GM18870 (cell line): ENCODE measurements around the gene MROH2A.
"Not testable (repeated sequence)": the region's sequence is repeated elsewhere in the genome, so short reads cannot be mapped to it uniquely, and the experiment has no call there.

Source experiments
- ATAC-seq: cut with Tn5 transposase; IDR thresholded peaks from one replicate; pipeline ENCODE4 v1.9.1; 2021; ENCODE audit warnings: moderate library complexity; ENCODE audit not compliant: unreplicated experiment

Gene MROH2A, protein sequence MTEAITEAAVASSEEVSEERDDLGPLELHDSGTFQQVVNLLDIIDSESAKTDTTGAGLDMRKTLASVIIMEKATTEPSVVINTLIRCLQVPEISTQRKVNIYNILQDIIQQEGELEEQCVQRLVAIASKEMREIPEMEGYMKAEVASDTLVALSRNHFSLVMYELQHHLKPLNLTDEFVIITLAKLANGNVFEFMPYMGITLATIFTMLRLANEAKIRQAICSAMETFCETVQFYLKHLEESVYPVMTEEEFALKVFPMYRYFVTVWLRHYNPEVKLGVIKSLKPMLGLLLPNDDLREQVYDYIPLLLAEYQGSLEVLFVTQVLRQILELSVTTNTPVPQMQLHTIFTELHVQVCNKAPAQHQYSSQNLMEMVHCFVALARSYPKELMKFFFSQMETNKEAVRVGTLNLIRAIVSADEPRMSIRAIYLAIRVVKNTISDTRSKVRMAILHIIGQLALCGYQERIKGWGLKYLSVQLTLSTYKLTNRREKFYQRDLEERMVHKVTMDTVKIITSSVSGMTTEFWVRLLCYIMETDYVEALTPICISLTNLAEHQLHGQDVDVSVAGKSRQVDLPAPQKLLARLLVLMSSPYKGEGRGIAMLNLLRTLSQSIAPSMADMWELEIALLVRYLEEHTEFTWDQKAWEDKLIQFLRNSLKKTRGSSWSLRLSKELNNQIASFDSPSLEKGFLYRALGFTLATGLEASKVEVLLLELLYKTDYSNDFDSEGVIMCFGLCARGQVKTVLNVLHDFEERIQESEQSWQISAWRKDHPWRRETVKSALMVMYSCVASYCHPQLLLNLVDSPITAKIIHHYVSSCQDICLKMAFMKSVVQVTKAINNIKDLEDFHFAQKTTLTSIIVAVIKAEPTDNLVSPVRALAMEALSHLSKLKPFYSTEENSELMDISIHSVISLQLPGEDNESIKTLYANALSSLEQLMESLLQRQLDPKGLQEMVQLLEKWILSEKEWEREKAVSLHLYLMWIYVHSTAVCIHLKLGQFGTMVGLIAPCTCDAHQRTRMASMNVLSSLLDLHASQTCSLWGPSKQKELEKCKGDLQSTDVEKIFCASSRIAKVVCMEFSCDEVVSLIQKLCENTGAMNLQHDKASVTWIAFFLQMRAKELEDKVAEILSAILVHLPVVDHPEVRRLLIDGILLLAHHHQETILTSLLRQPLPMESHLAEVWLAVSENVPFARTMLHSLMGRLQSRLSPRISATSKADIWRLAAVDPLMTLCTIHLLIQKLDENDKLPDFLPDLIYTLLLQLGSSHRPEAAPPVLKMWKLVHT (N-terminal part only)

DNA sequence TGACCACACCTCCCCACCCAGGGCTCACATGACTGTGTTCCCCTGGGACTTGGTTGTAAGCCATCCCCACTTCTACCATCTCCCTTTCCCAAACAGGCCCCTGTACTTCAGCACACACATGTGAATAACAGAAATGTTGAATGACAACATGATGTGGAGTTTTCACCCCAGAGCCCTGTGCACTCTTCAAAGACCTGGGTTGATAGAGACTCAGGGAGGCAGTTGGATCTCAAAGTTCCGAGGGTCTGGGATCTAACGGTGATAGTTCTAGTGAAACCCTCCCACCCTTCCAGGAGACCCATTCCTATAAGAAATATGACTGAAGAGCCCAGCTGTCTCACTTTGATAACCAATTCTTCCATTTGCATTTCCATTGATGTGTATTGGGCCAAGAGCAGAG lies at the start of gene MROH2A:
MROH2A (plus strand) TSS at position 301 of the 400 bp plus-strand sequence. CDS start 1,029 bp downstream, outside the sequence.
- ATAC-seq = no peak

DNA sequence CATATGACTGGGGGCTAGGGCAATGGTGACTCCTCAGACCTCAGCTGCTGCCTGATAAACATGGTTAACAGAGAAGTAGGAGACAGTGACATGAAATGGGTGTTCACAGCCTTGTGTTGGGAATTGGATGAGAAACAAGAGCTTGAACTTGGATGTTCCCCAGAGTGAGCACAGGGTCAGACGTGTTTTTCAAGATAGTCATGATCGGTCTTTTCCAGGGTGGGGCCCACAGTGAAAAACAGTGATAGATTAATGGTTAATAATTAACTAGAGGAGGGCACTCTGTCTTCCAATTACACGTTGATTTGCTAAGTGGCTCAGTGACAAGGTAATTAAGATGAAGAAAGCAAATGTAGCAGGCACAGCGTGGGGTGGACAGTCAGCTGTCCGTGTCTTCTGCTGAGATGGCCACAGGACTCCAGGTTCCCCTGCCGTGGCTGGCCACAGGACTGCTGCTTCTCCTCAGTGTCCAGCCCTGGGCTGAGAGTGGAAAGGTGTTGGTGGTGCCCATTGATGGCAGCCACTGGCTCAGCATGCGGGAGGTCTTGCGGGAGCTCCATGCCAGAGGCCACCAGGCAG lies 49.3 kb upstream of the MROH2A start, which contains the start of gene UGT1A3:
UGT1A3 (plus strand) TSS at position 320 of the 579 bp plus-strand sequence; CDS start at position 405, 85 bp downstream.
- no peak for ATAC-seq

DNA sequence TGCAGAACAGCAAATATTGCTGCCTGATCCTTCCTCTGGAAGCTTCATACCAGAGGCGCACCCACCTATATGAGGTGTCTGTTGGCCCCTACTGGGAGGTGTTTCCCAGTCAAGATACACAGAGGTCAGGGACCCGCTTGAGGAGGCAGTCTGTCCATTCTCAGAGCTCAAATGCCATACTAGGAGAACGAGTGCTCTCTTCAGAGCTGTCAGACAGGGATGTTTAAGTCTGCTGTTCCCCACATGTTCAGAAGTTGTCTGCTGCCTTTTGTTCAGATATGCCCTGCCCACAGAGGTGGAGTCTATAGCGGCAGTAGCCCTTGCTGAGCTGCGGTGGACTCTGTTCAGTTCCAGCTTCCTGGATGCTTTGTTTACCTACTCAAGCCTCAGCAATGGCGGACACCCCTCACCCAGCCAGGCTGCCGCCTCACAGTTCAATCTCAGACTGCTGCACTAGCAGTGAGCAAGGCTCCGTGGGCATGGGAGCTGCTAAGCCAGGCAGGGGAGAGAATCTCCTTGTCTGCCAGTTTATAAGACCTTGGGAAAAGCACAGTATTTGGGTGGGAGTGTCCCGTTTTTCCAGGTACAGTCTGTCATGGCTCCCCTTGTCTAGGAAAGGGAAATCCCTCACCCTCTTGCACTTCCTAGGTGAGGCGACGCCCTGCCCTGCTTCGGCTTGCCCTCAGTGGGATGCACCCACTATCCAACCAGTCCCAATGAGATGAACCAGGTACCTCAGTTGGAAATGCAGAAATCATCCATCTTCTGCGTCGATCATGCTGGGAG lies 41.1 kb upstream of the MROH2A start:
- ATAC-seq = not testable (repeated sequence)

DNA sequence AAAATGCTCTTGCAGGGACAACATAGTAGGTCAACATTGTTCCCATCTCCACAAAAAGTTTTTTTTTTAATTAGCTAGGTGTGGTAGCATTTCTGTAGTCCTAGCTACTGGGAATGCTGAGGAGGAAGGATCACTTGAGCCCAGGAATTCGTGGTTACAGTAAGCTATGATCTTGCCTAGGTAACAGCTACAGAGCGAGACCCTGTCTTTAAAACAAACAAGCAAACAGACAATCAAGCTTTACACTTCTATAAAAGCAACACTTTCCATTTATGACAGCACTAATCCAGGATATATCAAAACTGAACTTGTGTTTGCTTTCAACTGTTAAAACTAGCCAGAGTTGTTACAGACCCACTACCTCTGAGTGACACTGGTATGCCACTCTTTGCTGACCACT lies 37.3 kb upstream of the MROH2A start:
- ATAC-seq = no peak

DNA sequence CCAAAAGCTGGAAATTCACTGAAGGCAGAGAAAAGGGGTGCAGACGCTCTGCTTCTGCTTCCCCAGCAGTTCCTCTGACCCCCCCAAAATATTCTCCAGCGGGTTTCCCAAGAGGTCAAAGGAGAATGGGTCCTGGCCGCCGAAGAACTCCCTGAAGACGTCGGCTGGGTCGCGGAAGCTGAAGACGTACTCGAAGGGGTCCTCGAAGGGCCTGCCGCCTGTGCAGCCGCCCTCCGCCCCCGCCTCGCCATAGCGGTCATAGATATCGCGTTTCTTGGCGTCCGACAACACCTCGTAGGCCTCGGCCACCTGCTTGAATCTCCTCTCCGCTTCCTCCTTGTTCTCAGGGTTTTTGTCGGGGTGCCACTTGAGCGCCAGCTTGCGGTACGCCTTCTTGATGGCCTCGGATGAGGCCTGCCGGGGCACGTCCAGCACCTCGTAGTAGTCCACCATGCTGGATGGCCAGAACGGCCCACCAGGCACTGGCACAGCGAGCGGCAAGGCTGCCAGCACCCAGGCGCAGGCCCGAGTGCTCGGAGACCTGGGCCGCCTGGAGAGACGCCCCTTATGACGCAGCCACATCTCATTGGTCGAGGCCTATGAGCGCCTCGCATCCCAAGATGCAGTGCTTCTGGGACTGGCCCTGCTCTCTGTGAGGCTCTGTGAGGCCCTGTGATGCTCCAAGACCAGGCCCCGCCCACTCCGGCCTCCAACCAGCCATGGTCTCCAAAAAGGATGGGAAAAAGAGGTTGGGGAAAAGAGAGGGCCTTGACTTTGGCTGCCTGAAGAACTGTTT lies 34.5 kb upstream of the MROH2A start:
- no peak for ATAC-seq

DNA sequence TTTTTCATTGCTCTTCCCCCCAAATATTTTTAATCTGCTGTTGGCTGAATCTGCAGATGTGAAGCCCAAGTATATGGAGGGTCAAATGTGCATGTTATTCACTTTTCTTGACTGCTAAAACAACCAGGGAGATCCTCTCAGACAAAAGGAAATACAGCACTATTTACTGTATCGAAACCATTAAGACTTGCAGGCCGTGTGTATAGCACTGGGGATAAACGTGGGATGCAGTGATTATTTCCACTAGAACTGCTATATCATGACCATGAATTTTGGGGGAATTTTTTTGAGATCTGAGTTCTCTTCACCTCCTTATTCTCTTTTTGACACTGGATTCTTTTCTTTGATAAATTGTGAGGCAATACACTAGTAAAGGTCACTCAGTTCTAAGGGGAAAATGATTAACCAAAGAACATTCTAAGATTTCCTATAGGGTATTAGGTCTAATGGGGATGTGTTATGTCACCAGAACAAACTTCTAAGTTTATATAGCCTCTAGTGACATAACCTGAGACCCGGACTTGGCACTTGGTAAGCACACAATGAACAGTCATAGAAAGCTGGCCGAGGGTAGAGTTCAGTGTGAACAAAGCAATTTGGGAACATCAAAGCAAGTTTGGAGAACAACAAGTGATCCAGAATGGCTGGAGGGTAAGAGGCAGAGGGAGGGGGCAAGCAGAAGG lies 32.9 kb upstream of the MROH2A start:
- no peak for ATAC-seq

DNA sequence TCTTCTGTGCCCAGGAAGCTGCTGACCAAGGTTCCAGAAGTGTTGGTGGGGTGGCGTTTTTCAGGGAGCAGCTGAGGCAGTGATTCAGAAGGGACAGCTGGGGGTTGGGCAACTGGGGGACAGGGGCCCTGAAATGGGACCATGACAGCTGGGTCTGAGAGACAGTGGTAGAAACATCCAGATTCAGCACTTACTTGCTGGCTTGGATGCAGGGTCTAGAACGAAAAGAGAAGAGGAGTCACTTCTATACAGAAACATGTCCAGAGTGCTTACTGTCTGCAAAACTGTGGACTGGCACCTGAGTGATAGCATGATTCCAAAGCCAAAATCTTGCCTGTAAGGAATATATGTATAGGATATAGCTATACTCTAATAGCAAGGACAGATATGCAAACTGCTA lies 32.3 kb upstream of the MROH2A start:
- not testable (repeated sequence) for ATAC-seq

DNA sequence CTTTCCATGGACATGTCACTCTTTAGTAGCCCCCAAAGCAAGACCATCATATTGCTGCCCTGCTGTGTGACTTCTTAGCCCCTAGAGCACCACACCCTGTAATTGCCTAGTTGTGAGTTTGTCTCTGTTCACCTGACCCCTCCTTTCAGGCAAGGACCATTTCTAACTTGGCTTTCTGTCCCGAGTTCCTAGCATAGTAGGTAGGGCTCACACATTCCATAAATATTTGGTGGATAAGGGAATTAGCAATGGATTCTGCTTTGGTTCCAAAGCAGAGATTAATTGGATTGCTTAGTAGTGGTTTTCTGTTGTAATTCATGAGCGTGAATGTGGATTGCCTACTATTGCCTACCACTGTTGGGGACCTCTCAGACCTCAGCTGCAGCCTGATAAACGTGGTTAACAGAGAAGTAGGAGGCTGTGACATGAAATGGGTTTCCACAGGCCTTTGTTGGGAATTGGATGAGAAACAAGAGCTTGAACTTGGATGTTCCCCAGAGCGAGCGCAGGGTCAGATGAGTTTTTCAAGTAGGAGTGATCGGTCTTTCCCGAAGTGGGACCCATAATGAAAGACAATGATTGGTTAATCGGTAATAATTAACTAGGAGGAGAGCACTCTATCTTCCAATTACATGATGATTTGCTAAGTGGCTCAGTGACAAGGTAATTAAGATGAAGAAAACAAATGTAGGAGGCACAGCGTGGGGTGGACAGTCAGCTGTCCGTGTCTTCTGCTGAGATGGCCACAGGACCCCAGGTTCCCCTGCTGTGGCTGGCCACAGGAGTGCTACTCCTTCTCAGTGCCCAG lies 31.5 kb upstream of the MROH2A start:
- ATAC-seq = no peak

DNA sequence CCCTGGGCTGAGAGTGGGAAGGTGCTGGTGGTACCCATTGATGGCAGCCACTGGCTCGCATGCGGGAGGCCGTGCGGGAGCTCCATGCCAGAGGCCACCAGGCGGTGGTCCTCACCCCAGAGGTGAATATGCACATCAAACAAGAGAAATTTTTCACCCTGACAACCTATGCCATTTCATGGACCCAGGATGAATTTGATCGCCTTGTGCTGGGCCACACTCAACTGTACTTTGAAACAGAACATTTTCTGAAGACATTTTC lies 30.9 kb upstream of the MROH2A start:
- no peak for ATAC-seq

DNA sequence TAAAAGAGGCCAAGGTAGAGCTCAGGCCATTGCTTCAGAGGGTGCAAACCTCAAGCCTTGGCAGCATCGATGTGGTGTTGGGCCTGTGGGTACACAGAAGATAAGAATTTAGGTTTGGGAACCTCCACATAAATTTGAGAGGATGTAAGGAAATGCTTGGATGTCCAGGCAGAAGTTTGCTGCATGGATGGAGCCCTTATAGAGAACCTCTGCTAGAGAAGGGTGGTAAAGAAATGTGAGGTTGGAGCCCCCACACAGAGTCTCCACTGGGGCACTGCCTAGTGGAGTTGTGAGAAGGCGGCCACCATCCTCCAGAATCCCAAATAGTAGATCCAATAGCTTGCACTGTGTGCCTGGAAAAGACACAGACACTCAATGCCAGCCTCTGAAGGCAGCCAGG lies 27.4 kb upstream of the MROH2A start:
- ATAC-seq = not testable (repeated sequence)

DNA sequence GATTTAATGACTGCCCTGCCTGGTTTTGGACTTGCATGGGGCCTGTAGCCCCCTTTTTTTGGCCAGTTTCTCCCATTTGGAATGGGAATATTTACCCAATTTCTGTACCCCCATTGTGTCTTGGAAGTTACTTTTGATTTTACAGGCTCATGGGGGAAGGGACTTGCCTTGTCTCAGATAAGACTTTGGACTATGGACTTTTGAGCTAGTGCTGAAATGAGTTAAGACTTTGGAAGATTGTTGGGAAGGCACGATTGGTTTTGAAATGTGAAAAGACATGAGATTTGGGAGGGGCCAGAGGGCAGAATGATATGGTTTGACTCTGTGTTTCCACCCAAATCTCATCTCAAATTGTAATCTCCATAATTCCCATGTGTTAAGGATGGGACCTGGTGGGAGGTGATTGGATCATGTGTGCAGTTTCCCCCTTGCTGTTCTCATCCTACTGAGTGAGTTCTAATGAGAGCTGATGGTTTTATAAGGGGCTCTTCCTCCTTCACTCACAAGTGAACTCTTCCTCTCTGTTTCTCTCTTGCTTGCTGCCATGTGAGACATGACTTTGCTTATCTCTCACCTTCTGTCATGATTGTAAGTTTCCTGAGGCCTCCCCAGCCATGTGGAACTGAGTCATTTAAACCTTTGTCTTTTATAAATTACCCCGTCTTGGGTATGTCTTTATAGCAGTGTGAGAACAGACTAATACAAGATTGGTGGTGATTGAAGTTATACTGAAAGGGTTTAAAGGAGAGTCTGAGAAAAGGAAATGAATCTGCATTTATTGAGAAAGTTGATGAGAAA lies 26.7 kb upstream of the MROH2A start:
- ATAC-seq = not testable (repeated sequence)

DNA sequence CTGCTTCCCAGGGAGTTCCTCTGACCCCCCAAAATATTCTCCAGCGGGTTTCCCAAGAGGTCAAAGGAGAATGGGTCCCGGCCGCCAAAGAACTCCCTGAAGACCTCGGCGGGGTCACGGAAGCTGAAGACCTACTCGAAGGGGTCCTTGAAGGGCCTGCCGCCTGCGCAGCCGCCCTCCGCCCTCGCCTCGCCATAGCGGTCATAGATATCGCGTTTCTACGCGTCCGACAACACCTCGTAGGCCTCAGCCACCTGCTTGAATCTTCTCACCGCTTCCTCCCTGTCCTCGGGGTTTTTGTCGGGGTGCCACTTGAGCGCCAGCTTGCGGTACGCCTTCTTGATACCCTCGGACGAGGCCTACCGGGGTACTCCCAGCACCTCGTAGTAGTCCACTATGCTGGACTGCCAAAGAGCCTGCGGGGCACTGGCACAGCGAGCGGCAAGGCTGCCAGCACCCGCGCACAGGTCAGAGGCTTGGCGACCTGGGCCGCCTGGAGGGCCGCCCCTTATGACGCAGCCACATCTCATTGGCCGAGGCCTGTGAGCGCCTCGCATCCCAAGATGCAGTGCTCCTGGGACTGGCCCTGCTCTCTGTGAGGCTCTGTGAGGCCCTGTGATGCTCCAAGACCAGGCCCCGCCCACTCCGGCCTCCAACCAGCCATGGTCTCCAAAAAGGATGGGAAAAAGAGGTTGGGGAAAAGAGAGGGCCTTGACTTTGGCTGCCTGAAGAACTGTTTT lies 23.1 kb upstream of the MROH2A start:
- ATAC-seq = no peak

DNA sequence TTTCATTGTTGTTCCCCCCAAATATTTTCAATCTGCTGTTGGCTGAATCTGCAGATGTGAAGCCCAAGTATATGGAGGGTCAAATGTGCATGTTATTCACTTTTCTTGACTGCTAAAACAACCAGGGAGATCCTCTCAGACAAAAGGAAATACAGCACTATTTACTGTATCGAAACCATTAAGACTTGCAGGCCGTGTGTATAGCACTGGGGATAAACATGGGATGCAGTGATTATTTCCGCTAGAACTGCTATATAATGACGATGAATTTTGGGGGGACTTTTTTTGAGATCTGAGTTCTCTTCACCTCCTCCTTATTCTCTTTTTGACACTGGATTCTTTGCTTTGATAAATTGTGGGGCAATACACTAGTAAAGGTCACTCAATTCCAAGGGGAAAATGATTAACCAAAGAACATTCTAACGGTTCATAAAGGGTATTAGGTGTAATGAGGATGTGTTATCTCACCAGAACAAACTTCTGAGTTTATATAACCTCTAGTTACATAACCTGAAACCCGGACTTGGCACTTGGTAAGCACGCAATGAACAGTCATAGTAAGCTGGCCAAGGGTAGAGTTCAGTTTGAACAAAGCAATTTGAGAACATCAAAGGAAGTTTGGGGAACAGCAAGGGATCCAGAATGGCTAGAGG lies 21.6 kb upstream of the MROH2A start:
- ATAC-seq = no peak

DNA sequence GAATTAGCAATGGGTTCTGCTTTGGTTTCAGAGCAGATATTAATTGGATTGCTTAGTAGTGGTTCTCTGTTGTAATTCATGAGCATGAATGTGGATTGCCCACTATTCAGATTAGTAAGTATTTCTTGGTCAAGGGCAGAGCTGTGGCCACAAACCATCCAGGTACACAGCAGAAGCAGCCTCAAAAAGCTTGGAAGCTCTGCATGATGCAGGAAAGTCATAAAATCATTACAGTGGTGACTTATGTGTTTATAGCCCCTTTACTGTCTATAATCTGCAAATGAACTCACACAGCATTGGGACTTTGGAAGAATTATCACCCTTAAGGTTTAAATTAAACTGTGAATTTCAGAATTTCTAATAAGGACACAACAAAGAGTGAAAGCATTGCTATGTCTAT lies 20.0 kb upstream of the MROH2A start:
- no peak for ATAC-seq

DNA sequence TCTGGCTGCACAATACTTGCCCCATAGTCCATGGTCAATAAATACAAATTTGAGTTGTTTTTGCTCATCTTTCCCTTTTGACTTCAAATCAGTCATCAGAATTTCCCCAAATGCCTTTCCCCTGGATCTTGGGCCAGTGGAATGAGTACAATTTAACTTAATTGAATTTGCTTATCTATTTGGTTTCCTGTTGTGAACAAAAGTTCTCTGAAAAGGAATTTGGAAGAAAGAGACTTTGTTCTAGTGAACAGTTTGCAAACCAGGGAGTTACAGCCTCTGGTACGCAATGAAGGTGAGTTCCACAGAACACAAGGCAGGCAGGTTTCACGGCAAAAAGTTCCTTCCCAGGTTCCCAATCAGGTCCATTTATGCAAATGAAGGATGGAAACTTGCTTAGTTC lies 19.3 kb upstream of the MROH2A start:
- no peak for ATAC-seq

DNA sequence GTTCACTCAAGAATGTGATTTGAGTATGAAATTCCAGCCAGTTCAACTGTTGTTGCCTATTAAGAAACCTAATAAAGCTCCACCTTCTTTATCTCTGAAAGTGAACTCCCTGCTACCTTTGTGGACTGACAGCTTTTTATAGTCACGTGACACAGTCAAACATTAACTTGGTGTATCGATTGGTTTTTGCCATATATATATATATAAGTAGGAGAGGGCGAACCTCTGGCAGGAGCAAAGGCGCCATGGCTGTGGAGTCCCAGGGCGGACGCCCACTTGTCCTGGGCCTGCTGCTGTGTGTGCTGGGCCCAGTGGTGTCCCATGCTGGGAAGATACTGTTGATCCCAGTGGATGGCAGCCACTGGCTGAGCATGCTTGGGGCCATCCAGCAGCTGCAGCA lies 18.1 kb upstream of the MROH2A start, which contains the start of gene UGT1A1:
UGT1A1 (plus strand) TSS at position 228 of the 400 bp plus-strand sequence; CDS start at position 246, 18 bp downstream.
- ATAC-seq = no peak
